ENCODE data around the gene PHYHD1. TPM values are rescaled to one million over a fixed set of nuclear protein-coding genes. Genes with fewer than 3 reads are reported as not detected.

PHYHD1 gene
- total RNA-seq, 2 donors from 2014 or later, result 36.4 to 50.9 TPM

DNA sequence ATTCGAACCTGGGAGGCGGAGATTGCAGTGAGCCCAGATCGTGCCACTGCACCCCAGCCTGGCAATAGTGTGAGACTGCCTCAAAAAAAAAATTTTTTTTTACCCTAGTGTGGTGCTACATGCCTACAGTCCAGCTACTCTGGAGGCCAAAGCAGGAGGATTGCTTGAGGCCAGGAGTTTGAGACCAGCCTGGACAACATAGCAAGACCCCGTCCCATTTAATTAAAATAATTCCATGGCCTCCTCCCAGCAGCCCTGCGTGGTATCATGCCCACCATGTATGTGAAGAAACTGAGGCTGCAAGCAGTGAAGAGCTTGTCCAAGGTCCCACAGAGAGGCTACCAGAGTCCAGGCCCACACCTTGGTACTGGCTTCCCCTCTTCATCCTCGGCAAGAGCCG, 19.4 kb upstream of the PHYHD1 start:
- Histone ChIP-seq H3K27ac (peak overlapping the region; percentile 78 to 87), H3K27me3 (replicated peaks; ENCODE audit: insufficient read depth) (no peaks in the 10 kb centered on the region), H3K9me3 (no peaks in the 10 kb centered on the region), H3K4me3 (no peak overlapping the region), H3K4me1 (replicated peaks) (peaks cover 4% of the 10 kb centered on the region), H3K36me3 (no peaks in the 10 kb centered on the region)
- intact Hi-C loops (cut with DNase I), result no loop called here
- 88% methylated on average over 7 of the region's 7 CpGs for WGBS
- no peak for DNase-seq (ENCODE audit: low spot score)
- TF ChIP-seq, protein P1, sequence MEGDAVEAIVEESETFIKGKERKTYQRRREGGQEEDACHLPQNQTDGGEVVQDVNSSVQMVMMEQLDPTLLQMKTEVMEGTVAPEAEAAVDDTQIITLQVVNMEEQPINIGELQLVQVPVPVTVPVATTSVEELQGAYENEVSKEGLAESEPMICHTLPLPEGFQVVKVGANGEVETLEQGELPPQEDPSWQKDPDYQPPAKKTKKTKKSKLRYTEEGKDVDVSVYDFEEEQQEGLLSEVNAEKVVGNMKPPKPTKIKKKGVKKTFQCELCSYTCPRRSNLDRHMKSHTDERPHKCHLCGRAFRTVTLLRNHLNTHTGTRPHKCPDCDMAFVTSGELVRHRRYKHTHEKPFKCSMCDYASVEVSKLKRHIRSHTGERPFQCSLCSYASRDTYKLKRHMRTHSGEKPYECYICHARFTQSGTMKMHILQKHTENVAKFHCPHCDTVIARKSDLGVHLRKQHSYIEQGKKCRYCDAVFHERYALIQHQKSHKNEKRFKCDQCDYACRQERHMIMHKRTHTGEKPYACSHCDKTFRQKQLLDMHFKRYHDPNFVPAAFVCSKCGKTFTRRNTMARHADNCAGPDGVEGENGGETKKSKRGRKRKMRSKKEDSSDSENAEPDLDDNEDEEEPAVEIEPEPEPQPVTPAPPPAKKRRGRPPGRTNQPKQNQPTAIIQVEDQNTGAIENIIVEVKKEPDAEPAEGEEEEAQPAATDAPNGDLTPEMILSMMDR (IDR thresholded peaks at IDR 0.05), result no peak
- TF ChIP-seq POLR2A (IDR thresholded peaks at IDR 0.05) (no peak), POLR2AphosphoS5 (IDR thresholded peaks at IDR 0.05) (no peak)

DNA sequence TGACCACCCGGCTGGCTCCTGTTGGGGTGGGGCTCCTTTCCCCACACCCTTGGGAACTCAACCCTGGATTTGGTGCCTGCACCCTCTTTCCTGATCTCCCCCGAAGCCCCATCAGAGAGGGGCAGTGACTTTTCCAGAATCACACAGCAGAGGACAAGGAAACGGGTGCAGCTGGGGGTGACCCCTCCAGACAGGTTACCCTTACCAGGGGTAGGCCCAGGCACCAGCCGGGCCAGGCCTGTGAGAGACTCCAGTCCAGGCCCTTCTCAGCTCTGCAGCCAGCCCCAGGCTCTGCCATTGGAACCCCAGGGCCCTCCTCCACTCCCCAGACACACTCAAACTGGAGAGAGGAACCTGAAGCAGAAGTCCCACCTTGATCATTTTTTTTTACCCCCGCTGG, 19.0 kb upstream of the PHYHD1 start:
- Histone ChIP-seq H3K9me3 (no peaks in the 10 kb centered on the region), H3K4me1 (replicated peaks) (peaks cover 4% of the 10 kb centered on the region), H3K27ac (peak overlapping the region; percentile 78 to 87), H3K36me3 (no peaks in the 10 kb centered on the region), H3K27me3 (replicated peaks; ENCODE audit: insufficient read depth) (no peaks in the 10 kb centered on the region), H3K4me3 (no peak overlapping the region)
- TF ChIP-seq POLR2A (IDR thresholded peaks at IDR 0.05) (no peak), POLR2AphosphoS5 (IDR thresholded peaks at IDR 0.05) (no peak)
- TF ChIP-seq, protein P1 (IDR thresholded peaks at IDR 0.05), result no peak
- no peak for DNase-seq (ENCODE audit: low spot score)
- 50% methylated on average over 1 of the region's 5 CpGs for WGBS
- intact Hi-C loops (cut with DNase I), result no loop called here

DNA sequence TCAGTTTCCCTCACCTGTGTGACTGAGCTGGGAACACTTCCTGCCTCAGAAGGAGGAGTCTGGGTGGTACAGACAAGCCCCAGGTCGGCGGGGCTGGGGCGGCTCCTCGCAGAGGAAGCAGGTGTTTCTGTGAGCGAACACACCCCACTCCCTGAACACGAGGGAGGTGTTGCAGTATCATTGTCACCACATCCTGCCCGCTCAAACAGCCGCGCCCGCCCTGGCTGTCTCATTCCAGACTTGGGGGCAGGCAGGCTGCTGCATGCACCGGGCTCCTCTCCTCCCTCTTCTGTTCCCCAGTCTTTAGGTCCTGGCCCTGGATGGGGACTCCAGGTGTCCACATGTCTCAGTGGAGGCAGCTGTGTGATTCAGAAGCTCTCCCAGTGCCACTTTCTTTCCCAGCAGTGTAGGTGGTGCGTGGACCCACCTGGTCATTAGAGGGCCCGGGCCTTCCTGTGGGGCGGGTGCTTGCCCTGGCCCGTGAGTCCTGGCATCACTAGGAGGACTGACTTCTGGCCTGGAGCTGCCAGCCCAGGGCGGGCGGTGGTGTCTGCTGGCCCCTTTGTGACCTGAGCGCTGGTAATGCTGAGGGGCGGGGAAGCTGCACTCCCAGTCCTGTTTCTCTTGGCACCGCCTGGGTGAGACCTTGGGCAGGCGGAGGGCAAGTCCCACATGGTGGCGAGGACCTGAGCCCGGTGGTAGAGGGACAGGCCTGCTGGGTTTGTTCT, 18.3 kb upstream of the PHYHD1 start:
- Histone ChIP-seq H3K9me3 (no peaks in the 10 kb centered on the region), H3K4me1 (replicated peaks) (peaks cover 4% of the 10 kb centered on the region), H3K27me3 (replicated peaks; ENCODE audit: insufficient read depth) (no peaks in the 10 kb centered on the region), H3K4me3 (no peak overlapping the region), H3K27ac (peak overlapping the region; percentile 78 to 87), H3K36me3 (peaks cover 0 to 3% of the 10 kb centered on the region in 2 donors)
- 45% methylated on average over 18 of the region's 23 CpGs for WGBS
- TF ChIP-seq, protein P1 (IDR thresholded peaks at IDR 0.05), result no peak
- TF ChIP-seq POLR2A (IDR thresholded peaks at IDR 0.05) (peak; percentile 57), POLR2AphosphoS5 (IDR thresholded peaks at IDR 0.05) (peak; percentile 93)
- intact Hi-C loops (cut with DNase I), result no loop called here
- peak; percentile 89 for DNase-seq (ENCODE audit: low spot score)

DNA sequence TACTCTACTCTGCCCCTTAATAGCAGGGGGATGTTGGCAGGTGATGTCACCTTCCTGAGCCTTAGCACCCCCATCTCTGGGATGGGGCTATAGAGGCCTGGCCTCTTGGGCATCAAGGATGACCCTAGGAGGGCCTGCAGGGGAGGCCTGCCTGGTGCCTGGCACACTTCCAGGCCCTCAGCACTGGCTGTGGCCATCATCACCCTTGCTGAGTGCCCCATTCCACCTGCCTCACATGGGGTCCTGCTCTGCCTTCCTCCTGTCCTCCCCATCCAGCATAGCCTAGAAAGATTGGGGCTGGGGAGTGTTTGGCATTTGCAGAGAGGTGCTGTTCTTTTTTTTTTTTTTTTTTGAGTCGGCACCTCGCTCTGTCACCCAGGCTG, 17.7 kb upstream of the PHYHD1 start:
- Histone ChIP-seq H3K4me1 (replicated peaks) (peaks cover 4% of the 10 kb centered on the region), H3K27ac (peak overlapping the region; percentile 78 to 87), H3K4me3 (no peak overlapping the region), H3K36me3 (peaks cover under 1 to 8% of the 10 kb centered on the region in 2 donors), H3K27me3 (replicated peaks; ENCODE audit: insufficient read depth) (no peaks in the 10 kb centered on the region), H3K9me3 (no peaks in the 10 kb centered on the region)
- 59% methylated on average over 2 of the region's 2 CpGs for WGBS
- intact Hi-C loops (cut with DNase I), result no loop called here
- no peak for DNase-seq (ENCODE audit: low spot score)
- TF ChIP-seq, protein P1 (IDR thresholded peaks at IDR 0.05), result no peak
- TF ChIP-seq POLR2AphosphoS5 (IDR thresholded peaks at IDR 0.05) (no peak), POLR2A (IDR thresholded peaks at IDR 0.05) (no peak)
